ENCODE measurements around the gene ZNF397. TPM values are rescaled to one million over a fixed set of nuclear protein-coding genes. Genes with fewer than 3 reads are reported as not detected.
"Not testable (repeated sequence)": the region's sequence is repeated elsewhere in the genome, so short reads cannot be mapped to it uniquely, and the experiment has no call there.

ZNF397 gene
- total and polyA plus RNA-seq, 2 donors (not counting 1 experiment from before 2014, with no cell fraction given), result 7.0 to 23.8 TPM

GRCh38 chr18:35215026-35215425, 25.8 kb upstream of the ZNF397 start:
- Histone ChIP-seq H3K79me2 (ENCODE audit: control insufficient read depth, insufficient read depth, low read length) (no peaks in the 10 kb centered on the region), H3K4me1 (ENCODE audit: control insufficient read depth, extremely low read depth, insufficient read depth, low read length) (no peaks in the 10 kb centered on the region), H3K27me3 (ENCODE audit: control insufficient read depth, insufficient read depth, low read length) (no peaks in the 10 kb centered on the region), H3K4me2 (ENCODE audit: extremely low read depth, insufficient read depth, low read length) (no peak overlapping the region), H3K36me3 (ENCODE audit: control insufficient read depth, insufficient read depth, low read length) (no peaks in the 10 kb centered on the region), H3K9ac (ENCODE audit: insufficient read depth, low read length) (no peak overlapping the region), H4K20me1 (ENCODE audit: control insufficient read depth, extremely low read depth, insufficient read depth, low read length) (no peaks in the 10 kb centered on the region), H2AFZ (ENCODE audit: low read length) (no peak overlapping the region), H3K9me3 (ENCODE audit: control insufficient read depth, insufficient read depth, low read depth, low read length) (no peaks in the 10 kb centered on the region), H3K27ac (ENCODE audit: insufficient read depth, low read length) (no peak overlapping the region), H3K4me3 (replicated peaks in 1 of 4; ENCODE audit: control extremely low read depth in 1 of 4, insufficient read depth in 1 of 4, low read depth in 3 of 4, low read length in 4 of 4) (no peak overlapping the region)
- TF ChIP-seq CTCF (conservative IDR thresholded peaks at IDR 0.05 in 1 of 2, IDR thresholded peaks at IDR 0.05 in 1 of 2; ENCODE audit: low read depth in 1 of 2, low read length in 2 of 2) (no peak), EZH2 (IDR thresholded peaks at IDR 0.05; ENCODE audit: low read length, missing control alignments) (no peak)
- DNase-seq (ENCODE audit: low read depth in 2 of 2), result no peak

GRCh38 chr18:35216611-35217010, 24.2 kb upstream of the ZNF397 start:
- H3K36me3 ChIP-seq (ENCODE audit: control insufficient read depth, insufficient read depth, low read length); H4K20me1 ChIP-seq (ENCODE audit: control insufficient read depth, extremely low read depth, insufficient read depth, low read length); DNase-seq (ENCODE audit: low read depth in 2 of 2); H3K9me3 ChIP-seq (ENCODE audit: control insufficient read depth, insufficient read depth, low read depth, low read length); H3K4me2 ChIP-seq (ENCODE audit: extremely low read depth, insufficient read depth, low read length); H3K27ac ChIP-seq (ENCODE audit: insufficient read depth, low read length); H3K27me3 ChIP-seq (ENCODE audit: control insufficient read depth, insufficient read depth, low read length); H3K79me2 ChIP-seq (ENCODE audit: control insufficient read depth, insufficient read depth, low read length); H2AFZ ChIP-seq (ENCODE audit: low read length); H3K9ac ChIP-seq (ENCODE audit: insufficient read depth, low read length); H3K4me1 ChIP-seq (ENCODE audit: control insufficient read depth, extremely low read depth, insufficient read depth, low read length); H3K4me3 ChIP-seq (replicated peaks in 1 of 4; ENCODE audit: control extremely low read depth in 1 of 4, insufficient read depth in 1 of 4, low read depth in 3 of 4, low read length in 4 of 4): not testable (repeated sequence)

GRCh38 chr18:35219331-35219730, 21.5 kb upstream of the ZNF397 start:
- not testable (repeated sequence) for H3K4me1 ChIP-seq (ENCODE audit: control insufficient read depth, extremely low read depth, insufficient read depth, low read length); H3K9me3 ChIP-seq (ENCODE audit: control insufficient read depth, insufficient read depth, low read depth, low read length); H3K4me2 ChIP-seq (ENCODE audit: extremely low read depth, insufficient read depth, low read length); H3K4me3 ChIP-seq (replicated peaks in 1 of 4; ENCODE audit: control extremely low read depth in 1 of 4, insufficient read depth in 1 of 4, low read depth in 3 of 4, low read length in 4 of 4); H4K20me1 ChIP-seq (ENCODE audit: control insufficient read depth, extremely low read depth, insufficient read depth, low read length); H2AFZ ChIP-seq (ENCODE audit: low read length); H3K27ac ChIP-seq (ENCODE audit: insufficient read depth, low read length); H3K36me3 ChIP-seq (ENCODE audit: control insufficient read depth, insufficient read depth, low read length); H3K79me2 ChIP-seq (ENCODE audit: control insufficient read depth, insufficient read depth, low read length); H3K27me3 ChIP-seq (ENCODE audit: control insufficient read depth, insufficient read depth, low read length); H3K9ac ChIP-seq (ENCODE audit: insufficient read depth, low read length)
- DNase-seq (ENCODE audit: low read depth in 2 of 2), result peak in 1 of 2 donors; percentile 66

- no peaks in the 10 kb centered on the region for H3K4me1 ChIP-seq (ENCODE audit: control insufficient read depth, extremely low read depth, insufficient read depth, low read length)
- no peaks in the 10 kb centered on the region for H3K9me3 ChIP-seq (ENCODE audit: control insufficient read depth, insufficient read depth, low read depth, low read length)
- no peak for DNase-seq (ENCODE audit: low read depth in 2 of 2)
- no peaks in the 10 kb centered on the region for H3K27me3 ChIP-seq (ENCODE audit: control insufficient read depth, insufficient read depth, low read length)
- H3K9ac ChIP-seq (ENCODE audit: insufficient read depth, low read length), result no peak overlapping the region
- no peaks in the 10 kb centered on the region for H3K36me3 ChIP-seq (ENCODE audit: control insufficient read depth, insufficient read depth, low read length)
- H3K27ac ChIP-seq (ENCODE audit: insufficient read depth, low read length), result no peak overlapping the region
- H4K20me1 ChIP-seq (ENCODE audit: control insufficient read depth, extremely low read depth, insufficient read depth, low read length), result no peaks in the 10 kb centered on the region
- no peak overlapping the region for H3K4me3 ChIP-seq (replicated peaks in 1 of 4; ENCODE audit: control extremely low read depth in 1 of 4, insufficient read depth in 1 of 4, low read depth in 3 of 4, low read length in 4 of 4)
- no peak overlapping the region for H3K4me2 ChIP-seq (ENCODE audit: extremely low read depth, insufficient read depth, low read length)
- no peak for TF ChIP-seq CTCF (conservative IDR thresholded peaks at IDR 0.05 in 1 of 2, IDR thresholded peaks at IDR 0.05 in 1 of 2; ENCODE audit: low read depth in 1 of 2, low read length in 2 of 2)
- no peaks in the 10 kb centered on the region for H3K79me2 ChIP-seq (ENCODE audit: control insufficient read depth, insufficient read depth, low read length)
- no peak overlapping the region for H2AFZ ChIP-seq (ENCODE audit: low read length)
Measured at GRCh38 chr18:35220424-35220823, 20.4 kb upstream of the ZNF397 start.

All from fibroblast of lung (primary cell).